HG03558 (cell line): Measurements from ENCODE around the gene LAMC3.

Experiments
- ATAC-seq: cut with Tn5 transposase; IDR thresholded peaks from one replicate; pipeline ENCODE4 v1.9.1; 2021; ENCODE audit warnings: moderate number of reproducible peaks; ENCODE audit not compliant: unreplicated experiment; ENCODE audit errors: extremely low read depth

Gene LAMC3

GRCh38 chr9:131008909-131009618 is at the start of gene LAMC3:
Gene LAMC3 (plus strand): TSS chr9:131009174. CDS start chr9:131009215, 41 bp downstream.
- no peak for ATAC-seq

- no peak for ATAC-seq
Measured at GRCh38 chr9:130959809-130960334, 49.1 kb upstream of the LAMC3 start.

GRCh38 chr9:130960522-130961378 is 48.2 kb upstream of the LAMC3 start:
- no peak for ATAC-seq

- ATAC-seq: no peak
Measured at GRCh38 chr9:130961511-130962300, 47.3 kb upstream of the LAMC3 start.

- ATAC-seq: no peak
Measured at GRCh38 chr9:130962418-130963316, 46.3 kb upstream of the LAMC3 start.

GRCh38 chr9:130963337-130963908 is 45.6 kb upstream of the LAMC3 start:
- no peak for ATAC-seq

- ATAC-seq: no peak
Measured at GRCh38 chr9:130963916-130964315, 45.1 kb upstream of the LAMC3 start.

- no peak for ATAC-seq
Measured at GRCh38 chr9:130965680-130966079, 43.3 kb upstream of the LAMC3 start.

- ATAC-seq: no peak
Measured at GRCh38 chr9:130970052-130970451, 38.9 kb upstream of the LAMC3 start.

GRCh38 chr9:130970855-130971254 is 38.1 kb upstream of the LAMC3 start:
- no peak for ATAC-seq

- no peak for ATAC-seq
Measured at GRCh38 chr9:130971294-130971849, 37.6 kb upstream of the LAMC3 start.

- ATAC-seq: no peak
Measured at GRCh38 chr9:130972277-130972956, 36.6 kb upstream of the LAMC3 start.

GRCh38 chr9:130972957-130973685 is 35.9 kb upstream of the LAMC3 start:
- no peak for ATAC-seq

- no peak for ATAC-seq
Measured at GRCh38 chr9:130973686-130974281, 35.2 kb upstream of the LAMC3 start.

GRCh38 chr9:130974697-130975096 is 34.3 kb upstream of the LAMC3 start:
- no peak for ATAC-seq

- ATAC-seq: no peak
Measured at GRCh38 chr9:130975156-130975555, 33.8 kb upstream of the LAMC3 start.
